ENCODE measurements around the gene CDH13.

DNA sequence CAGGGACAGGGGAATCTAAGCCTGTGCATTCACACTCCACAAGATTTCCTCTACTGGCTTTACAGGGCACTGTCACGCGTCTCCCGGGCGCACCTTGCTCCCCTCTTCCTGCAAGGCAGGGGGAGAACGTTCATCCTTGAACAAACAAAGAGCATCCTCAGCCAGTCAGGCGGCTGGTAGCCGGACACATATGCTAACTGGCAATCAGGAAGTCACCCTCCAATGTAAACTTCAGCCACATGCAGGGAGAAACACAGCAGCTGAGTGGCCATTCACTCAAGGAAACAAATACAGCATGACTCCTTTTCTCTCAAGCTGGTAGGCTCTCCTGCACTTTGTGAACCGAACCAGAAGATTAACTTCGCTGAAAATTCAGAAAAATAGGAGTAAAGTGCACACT lies 1170.2 kb downstream of the CDH13 start:
- TF ChIP-seq, protein P1, sequence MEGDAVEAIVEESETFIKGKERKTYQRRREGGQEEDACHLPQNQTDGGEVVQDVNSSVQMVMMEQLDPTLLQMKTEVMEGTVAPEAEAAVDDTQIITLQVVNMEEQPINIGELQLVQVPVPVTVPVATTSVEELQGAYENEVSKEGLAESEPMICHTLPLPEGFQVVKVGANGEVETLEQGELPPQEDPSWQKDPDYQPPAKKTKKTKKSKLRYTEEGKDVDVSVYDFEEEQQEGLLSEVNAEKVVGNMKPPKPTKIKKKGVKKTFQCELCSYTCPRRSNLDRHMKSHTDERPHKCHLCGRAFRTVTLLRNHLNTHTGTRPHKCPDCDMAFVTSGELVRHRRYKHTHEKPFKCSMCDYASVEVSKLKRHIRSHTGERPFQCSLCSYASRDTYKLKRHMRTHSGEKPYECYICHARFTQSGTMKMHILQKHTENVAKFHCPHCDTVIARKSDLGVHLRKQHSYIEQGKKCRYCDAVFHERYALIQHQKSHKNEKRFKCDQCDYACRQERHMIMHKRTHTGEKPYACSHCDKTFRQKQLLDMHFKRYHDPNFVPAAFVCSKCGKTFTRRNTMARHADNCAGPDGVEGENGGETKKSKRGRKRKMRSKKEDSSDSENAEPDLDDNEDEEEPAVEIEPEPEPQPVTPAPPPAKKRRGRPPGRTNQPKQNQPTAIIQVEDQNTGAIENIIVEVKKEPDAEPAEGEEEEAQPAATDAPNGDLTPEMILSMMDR (conservative IDR thresholded peaks at IDR 0.05 in 1 of 2, IDR thresholded peaks at IDR 0.05 in 1 of 2; ENCODE audit: low read depth in 1 of 2, low read length in 2 of 2), result no peak
- TF ChIP-seq EZH2 (IDR thresholded peaks at IDR 0.05; ENCODE audit: low read length, missing control alignments), result no peak

Measured in fibroblast of lung (primary cell).